Tibial nerve (tissue), 4 donors: ENCODE data around the gene MAP3K15.

Source experiments
- EP300 ChIP-seq, 2 donors: sonication (generic); formaldehyde crosslinking; IDR thresholded peaks; one replicate each; pipeline ENCODE4 v1.6.1; 2017; ENCODE audit warnings: antibody characterized with exemption in 2 of 2, mild to moderate bottlenecking in 1 of 2
- POLR2A ChIP-seq, 2 donors: fragments of 450-650 bp; IDR thresholded peaks; one replicate each; pipeline ENCODE4 v1.6.1; 2017; ENCODE audit warnings: antibody characterized with exemption in 2 of 2, mild to moderate bottlenecking in 2 of 2, moderate library complexity in 2 of 2
- TF ChIP-seq, protein P1 (sequence below), 5 experiments: fragments of 200-600 bp in 3 of 5; fragments of 450-650 bp in 2 of 5; sonication (generic) in 3 of 5; IDR thresholded peaks; one replicate each; pipeline ENCODE4 v1.5.1; 2016 to 2019; ENCODE audit warnings: antibody characterized with exemption in 5 of 5, mild to moderate bottlenecking in 3 of 5, moderate library complexity in 2 of 5

DNA sequence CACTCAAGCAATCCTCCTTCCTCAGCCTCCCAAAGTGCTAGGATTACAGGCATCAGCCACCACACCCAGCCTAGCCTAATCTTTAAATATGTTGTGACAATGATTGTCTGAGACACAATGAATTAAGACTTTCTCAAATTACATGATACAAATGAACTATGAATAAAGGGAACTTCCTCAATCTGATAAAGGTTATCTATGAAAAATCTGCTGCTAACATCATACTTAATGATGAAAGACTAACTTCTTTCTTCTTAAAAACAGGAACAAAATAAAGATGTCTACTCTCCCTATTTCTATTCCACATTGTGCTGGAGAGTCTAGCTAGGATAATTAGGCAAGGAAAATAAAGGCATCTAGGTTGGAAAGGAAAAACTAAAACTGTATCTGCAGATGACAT lies 111.6 kb downstream of the MAP3K15 start:
- TF ChIP-seq, protein P1, sequence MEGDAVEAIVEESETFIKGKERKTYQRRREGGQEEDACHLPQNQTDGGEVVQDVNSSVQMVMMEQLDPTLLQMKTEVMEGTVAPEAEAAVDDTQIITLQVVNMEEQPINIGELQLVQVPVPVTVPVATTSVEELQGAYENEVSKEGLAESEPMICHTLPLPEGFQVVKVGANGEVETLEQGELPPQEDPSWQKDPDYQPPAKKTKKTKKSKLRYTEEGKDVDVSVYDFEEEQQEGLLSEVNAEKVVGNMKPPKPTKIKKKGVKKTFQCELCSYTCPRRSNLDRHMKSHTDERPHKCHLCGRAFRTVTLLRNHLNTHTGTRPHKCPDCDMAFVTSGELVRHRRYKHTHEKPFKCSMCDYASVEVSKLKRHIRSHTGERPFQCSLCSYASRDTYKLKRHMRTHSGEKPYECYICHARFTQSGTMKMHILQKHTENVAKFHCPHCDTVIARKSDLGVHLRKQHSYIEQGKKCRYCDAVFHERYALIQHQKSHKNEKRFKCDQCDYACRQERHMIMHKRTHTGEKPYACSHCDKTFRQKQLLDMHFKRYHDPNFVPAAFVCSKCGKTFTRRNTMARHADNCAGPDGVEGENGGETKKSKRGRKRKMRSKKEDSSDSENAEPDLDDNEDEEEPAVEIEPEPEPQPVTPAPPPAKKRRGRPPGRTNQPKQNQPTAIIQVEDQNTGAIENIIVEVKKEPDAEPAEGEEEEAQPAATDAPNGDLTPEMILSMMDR (IDR thresholded peaks at IDR 0.05), result no peak
- TF ChIP-seq POLR2A (IDR thresholded peaks at IDR 0.05) (no peak), EP300 (IDR thresholded peaks at IDR 0.05) (no peak)
